HG03095 (cell line): ENCODE measurements around the gene RADIL.
A peak's percentile ranks its signal among the peaks of the same experiment; 100 is the strongest.

ENCODE experiments used
- ATAC-seq: cut with Tn5 transposase; IDR thresholded peaks from one replicate; pipeline ENCODE4 v1.9.1; 2021; ENCODE audit warnings: moderate library complexity; ENCODE audit not compliant: unreplicated experiment

Gene RADIL

DNA sequence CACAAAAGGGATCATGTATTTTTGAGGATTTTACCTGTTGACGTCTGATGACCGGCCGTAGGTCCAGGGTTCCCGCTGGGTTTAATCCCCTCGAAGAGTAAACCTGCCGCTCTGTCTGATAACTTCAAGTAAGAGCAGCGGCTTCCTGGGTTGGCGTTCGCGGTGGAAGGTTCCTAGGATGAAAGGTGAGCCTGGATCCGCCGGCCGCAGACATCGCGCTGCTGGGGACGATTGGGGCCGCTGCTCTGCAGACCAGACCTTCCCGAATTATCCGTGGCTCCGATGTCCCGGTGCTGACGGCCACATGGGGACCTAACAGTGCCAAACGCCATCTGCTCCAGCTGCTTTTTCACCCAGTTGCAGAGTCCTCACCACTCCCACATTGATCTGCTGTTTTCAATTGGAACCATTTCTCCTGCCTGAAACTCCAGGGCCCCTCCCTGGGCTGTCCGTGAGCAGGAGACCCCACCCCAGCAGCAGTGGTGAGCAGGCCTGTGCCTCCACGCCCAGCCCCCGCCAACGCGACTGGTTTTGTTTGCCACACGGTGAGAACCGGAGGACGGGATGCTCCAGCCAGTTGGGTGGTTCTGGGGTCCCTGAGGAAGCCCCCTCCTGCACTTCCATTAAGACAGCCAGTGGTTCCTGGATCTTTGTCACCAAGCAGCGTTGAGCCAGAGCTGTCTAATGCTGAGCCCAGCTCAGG lies 120.3 kb downstream of the RADIL start:
- ATAC-seq: no peak

DNA sequence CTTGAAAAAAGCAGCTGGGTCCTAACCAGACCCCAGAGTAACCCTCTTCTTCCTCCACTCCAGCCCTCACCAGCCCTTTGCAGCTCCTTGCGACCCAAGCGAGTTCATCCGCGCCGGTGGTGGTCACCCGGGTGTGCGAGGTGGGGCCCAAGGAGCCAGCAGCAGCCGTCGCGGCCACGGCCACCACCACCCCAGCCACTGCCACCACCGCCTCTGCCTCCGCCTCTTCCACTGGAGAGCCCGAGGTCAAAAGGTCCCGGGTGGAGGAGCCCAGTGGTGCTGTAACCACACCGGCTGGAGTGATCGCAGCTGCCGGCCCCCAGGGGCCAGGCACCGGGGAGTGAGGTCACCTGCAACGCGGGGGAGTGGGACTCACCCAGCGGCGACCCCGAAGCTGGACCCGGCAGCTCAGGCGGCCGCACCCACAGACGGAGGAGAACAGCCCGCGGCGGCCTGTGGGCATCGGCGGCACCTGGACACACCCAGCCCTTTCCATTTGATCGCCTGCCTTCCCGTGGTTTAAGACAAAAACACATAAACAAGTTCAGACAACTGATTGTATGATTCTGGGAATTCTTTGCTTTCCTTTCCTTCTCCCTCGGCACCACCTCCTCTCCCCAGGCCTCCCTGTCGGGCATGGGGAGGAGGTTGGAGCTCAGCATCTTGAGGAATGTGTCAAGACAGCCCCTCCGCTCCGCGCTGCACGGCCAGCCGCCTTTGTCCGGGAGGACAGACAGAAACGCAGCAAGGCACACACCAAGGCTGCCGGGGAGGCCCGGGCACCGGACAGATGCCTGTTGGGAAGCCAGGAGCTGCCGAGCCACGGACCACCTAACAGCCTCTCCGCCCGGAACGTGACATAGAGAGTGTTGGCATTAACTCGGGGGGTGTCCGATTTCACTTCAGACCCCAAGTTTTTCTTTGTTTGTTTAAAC lies 121.1 kb downstream of the RADIL start:
- ATAC-seq: no peak

DNA sequence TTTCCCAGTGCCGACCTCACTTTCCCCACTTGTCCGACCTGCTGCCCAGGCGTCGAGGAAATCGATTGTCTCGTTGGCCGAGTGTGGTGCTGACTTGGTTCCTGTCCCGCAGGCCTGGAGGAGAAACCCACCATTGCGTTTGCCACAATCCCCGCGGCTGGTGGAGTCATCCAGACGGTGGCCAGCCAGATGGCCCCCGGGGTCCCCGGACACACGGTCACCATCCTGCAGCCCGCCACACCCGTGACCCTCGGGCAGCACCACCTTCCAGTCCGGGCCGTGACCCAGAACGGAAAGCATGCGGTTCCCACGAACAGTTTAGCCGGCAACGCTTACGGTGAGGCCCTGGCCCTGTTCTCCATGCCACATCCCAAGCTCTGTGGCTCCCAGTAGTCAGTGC lies 122.6 kb downstream of the RADIL start:
- ATAC-seq: no peak

DNA sequence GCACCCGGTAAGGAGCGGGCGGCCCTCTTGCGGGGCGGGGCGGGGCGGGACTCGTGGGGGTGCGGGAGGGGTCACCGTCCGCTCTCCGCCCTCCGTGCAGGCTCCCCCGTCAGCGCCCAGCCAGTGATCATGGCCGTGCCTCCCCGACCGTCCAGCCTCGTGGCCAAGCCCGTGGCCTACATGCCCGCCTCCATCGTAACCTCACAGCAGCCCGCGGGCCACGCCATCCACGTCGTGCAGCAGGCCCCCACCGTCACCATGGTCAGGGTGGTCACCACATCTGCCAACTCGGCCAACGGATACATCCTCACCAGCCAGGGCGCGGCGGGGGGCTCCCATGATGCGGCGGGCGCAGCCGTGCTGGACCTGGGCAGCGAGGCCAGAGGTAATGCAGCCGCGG lies 124.3 kb downstream of the RADIL start:
- no peak for ATAC-seq

DNA sequence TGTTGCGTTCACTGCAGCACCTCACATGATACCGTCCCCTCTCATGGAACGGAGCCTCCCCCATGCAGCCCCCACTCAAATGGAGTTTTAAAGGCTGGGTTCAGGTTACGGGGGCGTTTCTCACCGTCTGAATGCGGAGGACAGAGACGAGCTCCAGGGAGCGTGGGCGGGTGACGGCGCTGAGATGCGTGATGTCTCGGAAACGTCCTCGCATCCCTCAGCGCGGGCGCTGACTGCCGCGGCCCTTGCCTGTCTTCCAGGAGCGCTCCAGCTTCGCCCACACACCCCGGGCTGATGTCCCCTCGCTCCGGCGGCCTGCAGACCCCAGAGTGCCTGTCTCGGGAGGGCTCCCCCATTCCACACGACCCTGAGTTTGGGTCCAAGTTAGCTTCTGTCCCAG lies 124.7 kb downstream of the RADIL start:
- no peak for ATAC-seq

GRCh38 chr7:4758111-4758510 lies 125.4 kb downstream of the RADIL start:
- ATAC-seq: no peak

DNA sequence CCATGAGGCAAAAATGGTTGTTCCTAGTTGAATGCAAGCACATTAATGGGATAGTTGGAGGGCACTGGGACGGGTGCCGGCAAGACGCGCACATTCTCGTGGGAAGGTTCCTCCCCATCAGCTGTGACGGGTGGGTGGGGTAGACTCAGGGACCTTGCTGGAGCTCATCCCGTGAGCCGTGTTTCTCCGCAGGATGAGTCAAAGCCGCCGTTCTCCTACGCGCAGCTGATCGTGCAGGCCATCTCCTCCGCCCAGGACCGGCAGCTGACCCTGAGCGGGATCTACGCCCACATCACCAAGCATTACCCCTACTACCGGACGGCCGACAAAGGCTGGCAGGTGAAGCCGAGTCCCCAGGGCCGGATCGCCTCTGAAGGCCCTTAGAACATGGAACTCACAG lies 128.5 kb downstream of the RADIL start:
- no peak for ATAC-seq

- ATAC-seq: no peak
These were observed 129.0 kb downstream of the RADIL start for GRCh38 chr7:4754433-4755010.

DNA sequence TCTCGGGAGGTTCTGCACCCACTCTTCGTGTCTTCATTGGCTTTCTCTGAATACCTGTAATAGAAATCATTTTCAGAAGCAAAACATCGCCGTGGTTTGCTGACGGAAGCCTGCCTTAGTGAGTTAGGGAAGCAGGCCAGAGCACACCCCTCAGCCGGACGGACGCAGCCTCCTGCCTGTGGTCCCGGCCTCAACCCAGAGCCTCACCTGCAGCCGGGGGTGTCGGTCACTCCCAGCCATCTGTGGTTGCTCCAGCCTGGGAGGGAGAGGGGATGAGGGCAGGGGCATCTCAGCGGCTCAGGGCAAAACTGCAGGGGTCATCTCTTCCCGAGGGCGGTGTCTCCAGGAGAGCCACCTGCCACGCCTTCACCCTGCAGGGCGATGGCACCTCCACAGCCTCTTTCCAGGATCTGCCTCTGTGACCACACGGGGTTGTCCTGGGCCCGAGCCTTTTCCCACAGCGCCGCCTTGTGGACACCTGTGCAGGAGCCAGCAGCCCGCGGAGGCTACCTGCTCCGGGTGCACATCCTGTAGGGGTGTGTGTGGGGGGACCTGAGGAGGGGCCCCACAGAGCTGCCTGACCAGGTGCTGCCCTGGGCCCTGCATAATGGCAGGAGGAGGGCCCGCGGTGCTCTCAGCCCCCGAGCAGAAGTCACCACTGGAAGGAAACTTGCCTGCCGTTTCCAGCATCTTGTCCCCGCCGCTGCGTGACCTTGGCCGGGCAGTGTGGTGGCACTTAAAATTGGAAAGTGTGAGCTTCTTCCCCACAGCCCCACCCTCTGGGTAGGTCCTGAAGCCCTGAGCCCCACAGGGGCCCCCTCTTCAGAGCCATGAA lies 129.7 kb downstream of the RADIL start:
- peak; percentile 50 for ATAC-seq

DNA sequence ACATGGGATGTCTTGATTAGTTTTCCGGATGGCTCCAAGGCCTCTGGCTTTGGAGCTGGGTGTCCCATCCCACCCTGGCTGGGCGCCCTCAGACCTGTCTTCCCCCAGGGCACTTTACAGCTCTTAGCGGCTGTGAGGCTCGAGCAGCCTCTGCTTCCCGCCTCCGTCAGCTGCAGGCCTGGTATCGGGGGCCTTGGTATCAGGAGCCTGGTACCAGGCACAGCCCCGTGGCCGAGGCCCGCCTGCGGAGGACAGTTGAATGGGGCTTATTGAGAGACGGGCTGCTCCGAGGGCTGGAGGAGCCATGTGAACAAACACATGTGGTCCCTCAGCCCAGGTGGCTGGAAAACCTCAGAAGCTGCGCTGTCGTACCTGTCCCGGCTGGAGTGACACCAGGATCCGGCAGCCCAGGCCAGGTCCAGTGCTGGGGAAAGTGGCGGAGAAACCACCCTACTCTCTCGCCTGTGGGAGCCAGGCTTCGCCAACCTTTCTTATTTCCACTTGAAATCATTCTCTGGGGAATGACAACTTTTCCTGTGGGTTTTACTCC lies 132.0 kb downstream of the RADIL start:
- no peak for ATAC-seq

DNA sequence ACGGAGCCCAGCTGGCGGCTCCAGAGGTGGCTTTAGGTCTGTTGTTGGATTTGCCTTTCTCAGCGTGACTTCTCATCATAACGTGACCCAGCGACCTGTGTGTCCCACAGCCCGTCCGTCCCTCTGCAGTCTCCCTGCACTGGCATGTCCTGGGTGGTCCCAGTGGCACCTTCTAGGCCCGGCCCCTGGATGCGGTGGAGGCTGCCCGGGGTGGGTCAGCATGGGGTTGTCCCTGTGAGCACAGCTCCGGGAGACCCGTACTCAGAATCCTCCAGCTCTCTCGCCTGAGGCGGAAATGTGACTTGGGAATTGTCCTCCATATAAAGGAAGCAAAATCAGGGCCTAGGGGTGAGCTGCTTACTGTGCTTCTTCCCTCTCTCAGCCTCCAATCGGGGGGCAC lies 133.7 kb downstream of the RADIL start:
- no peak for ATAC-seq

DNA sequence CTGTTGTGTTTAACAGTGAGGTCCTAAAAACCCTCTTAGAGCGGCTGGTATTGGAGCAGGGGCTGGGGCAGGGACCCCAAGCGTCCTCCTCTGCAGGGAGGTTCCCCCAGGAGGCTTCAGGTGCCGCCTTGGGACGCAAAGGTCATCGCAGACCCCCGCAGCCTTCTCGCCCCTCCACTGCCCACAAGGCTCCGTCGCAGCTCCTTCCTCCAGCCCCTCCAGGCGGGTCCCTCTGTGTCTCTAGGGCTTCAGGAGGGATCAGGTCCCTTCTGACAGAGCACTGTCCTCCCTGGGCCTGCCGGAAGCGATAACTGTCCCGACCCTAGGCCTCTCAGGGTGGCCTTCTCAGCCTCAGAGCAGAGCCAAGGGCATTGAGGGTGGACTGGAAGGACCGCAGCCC lies 134.2 kb downstream of the RADIL start:
- no peak for ATAC-seq
